Measurements from ENCODE around the gene RASSF1. TPM values are rescaled to one million over a fixed set of nuclear protein-coding genes. Genes with fewer than 3 reads are reported as not detected.

The RASSF1 gene
- total and polyA plus RNA-seq, 2 donors (not counting 3 experiments of a cell fraction or from before 2014, with no cell fraction given): 31.9 to 59.7 TPM

GRCh38 chr3:50323092-50323600 is 17.5 kb downstream of the RASSF1 start:
- intact Hi-C loops (cut with micrococcal nuclease) (loop anchor here (1.0 to 2.0 kb wide), 3 partner anchors 11 to 156 kb away; partner anchors contain the start of genes HYAL3 and NAA80), dilution Hi-C loops (cut with MboI; ENCODE audit: extremely low pct_ligation_motif_present, low sequenced_read_pairs) (no loop called here)
- peak overlapping the region in 2 of 3 experiments; percentile 62 to 89 for H3K4me3 ChIP-seq (replicated peaks in 1 of 3; ENCODE audit: insufficient read depth in 1 of 3, low read depth in 1 of 3, low read length in 3 of 3)
- peak overlapping the region; percentile 75 for H3K4me2 ChIP-seq (ENCODE audit: insufficient read depth, low read length)
- H3K27me3 ChIP-seq (ENCODE audit: control insufficient read depth in 2 of 2, insufficient read depth in 2 of 2, low read length in 2 of 2): no peaks in the 10 kb centered on the region
- no peak for FAIRE-seq
- no peak overlapping the region for H2AFZ ChIP-seq (ENCODE audit: low read depth, low read length)
- H3K36me3 ChIP-seq (ENCODE audit: control insufficient read depth in 2 of 2, extremely low read depth in 1 of 2, insufficient read depth in 2 of 2, low read length in 2 of 2): peaks cover 8 to 27% of the 10 kb centered on the region in 2 experiments
- peak overlapping the region; percentile 99 for H3K27ac ChIP-seq (ENCODE audit: insufficient read depth, low read depth, low read length)
- TF ChIP-seq CTCF (IDR thresholded peaks at IDR 0.05; ENCODE audit: extremely low read depth in 1 of 2, insufficient read depth in 1 of 2, low read depth in 1 of 2, low read length in 2 of 2): no peak
- TF ChIP-seq EZH2 (IDR thresholded peaks at IDR 0.05; ENCODE audit: borderline replicate concordance, low read depth, low read length, severe bottlenecking): no peak
- TF ChIP-seq POLR2AphosphoS5 (IDR thresholded peaks at IDR 0.05; ENCODE audit: insufficient read depth, low read depth, low read length): no peak
- TF ChIP-seq MAX (IDR thresholded peaks at IDR 0.05; ENCODE audit: insufficient read depth, insufficient read length): no peak
- TF ChIP-seq FOS (IDR thresholded peaks at IDR 0.05; ENCODE audit: borderline replicate concordance, insufficient read depth, low read length): peak; percentile 3
- no peaks in the 10 kb centered on the region for H3K9me1 ChIP-seq (replicated peaks; ENCODE audit: control insufficient read depth, extremely low read depth, insufficient read depth, low read length)
- BruUV-seq (replicated peaks): no TSS peak
- CTCF ChIA-PET: interaction anchor here (0.8 to 4.3 kb wide), 15 partner anchors 9 to 219 kb away, joined by 3 to 66 read pairs (median 10); partner anchors contain the start of genes CYB561D2, HYAL1, HYAL3 and NAA80
- peaks cover 48% of the 10 kb centered on the region for H3K79me2 ChIP-seq (ENCODE audit: control insufficient read depth, insufficient read depth, low read length)
- peak overlapping the region; percentile 88 for H3K9ac ChIP-seq (replicated peaks; ENCODE audit: extremely low read depth, insufficient read depth, low read length)
- DNase-seq (ENCODE audit: low read depth, low spot score): peak; percentile 76
- H4K20me1 ChIP-seq (replicated peaks; ENCODE audit: control insufficient read depth, extremely low read depth, insufficient read depth, low read length): no peaks in the 10 kb centered on the region
- POLR2A ChIA-PET: interaction anchor here (0.6 to 5.1 kb wide), 3 partner anchors 13 to 215 kb away, joined by 3 to 38 read pairs (median 5); partner anchors contain the start of genes HYAL3 and NAA80
- H3K4me1 ChIP-seq (ENCODE audit: control insufficient read depth, extremely low read depth, insufficient read depth, low read length): peaks cover 55% of the 10 kb centered on the region
- H3K9me3 ChIP-seq (replicated peaks; ENCODE audit: control insufficient read depth, insufficient read depth, low read length): no peaks in the 10 kb centered on the region

All from endothelial cell of umbilical vein (primary cell).